Esophagus squamous epithelium (tissue), 5 donors: ENCODE data around the gene KIAA1671. TPM values are rescaled to one million over a fixed set of nuclear protein-coding genes. Genes with fewer than 3 reads are reported as not detected.

Source experiments
- DNase-seq: peaks from one replicate; lab custom pipeline; 2025; lab: John Stamatoyannopoulos, UW
- H3K27ac ChIP-seq, 4 donors: fragments of 200-600 bp; sonication (generic); one replicate each; pipeline ENCODE4 v1.5.1; 2016 to 2019; ENCODE audit warnings: mild to moderate bottlenecking in 1 of 4
- H3K27me3 ChIP-seq, 4 donors: fragments of 200-600 bp; sonication (generic); 1 replicate in 3 of 4; 2 replicates in 1 of 4; pipeline versions ENCODE4 v1.5.1 to v1.6.0; 2017 to 2021; ENCODE audit warnings: antibody characterized with exemption in 1 of 4
- H3K36me3 ChIP-seq, 3 donors: fragments of 200-600 bp; sonication (generic); one replicate each; pipeline ENCODE4 v1.5.1; 2016 to 2019
- H3K4me1 ChIP-seq, 3 donors: fragments of 200-600 bp; sonication (generic); one replicate each; pipeline ENCODE4 v1.5.1; 2017 to 2019
- H3K4me3 ChIP-seq, 4 donors: fragments of 200-600 bp; sonication (generic); 1 replicate in 3 of 4; 2 replicates in 1 of 4; pipeline ENCODE4 v1.5.1; 2016 to 2019; ENCODE audit warnings: mild to moderate bottlenecking in 2 of 4, moderate library complexity in 1 of 4
- H3K9me3 ChIP-seq, 3 donors: fragments of 200-600 bp; sonication (generic); one replicate each; pipeline ENCODE4 v1.5.1; 2016 to 2019
- CTCF ChIP-seq, 6 experiments: fragments of 450-650 bp in 4 of 6; fragments of 200-600 bp in 2 of 6; sonication (generic) in 2 of 6; IDR thresholded peaks; one replicate each; pipeline ENCODE4 v1.5.1; 2016 to 2019; ENCODE audit warnings: antibody characterized with exemption in 6 of 6, mild to moderate bottlenecking in 4 of 6, moderate library complexity in 4 of 6
- POLR2A ChIP-seq, 4 donors: fragments of 450-650 bp; IDR thresholded peaks; one replicate each; pipeline ENCODE4 v1.6.1; 2017; ENCODE audit warnings: antibody characterized with exemption in 4 of 4, mild to moderate bottlenecking in 4 of 4, moderate library complexity in 3 of 4
- WGBS, 2 donors: methylation state at CpG; one replicate each; pipeline ENCODE4 v1.1.5; 2018; 5-methylcytosine and 5-hydroxymethylcytosine counted together
- intact Hi-C: fragments of 100-400 bp; cut with DNase I; formaldehyde crosslinking; loops from one replicate; pipeline ENCODE4 v1.15.0; 2022
- total RNA-seq, 4 donors: library from RNA; depleted of rRNA; stranded (reverse); fragments of >200 nt; gene quantifications; one replicate each; pipeline ENCODE4 v1.1.0, GENCODE V29; 2016
- donor health status: DM: yes; HTN: yes; CAD: no.

KIAA1671 gene
- total RNA-seq, 4 donors from 2014 or later: 43.1 to 73.2 (median 47.5) TPM

DNA sequence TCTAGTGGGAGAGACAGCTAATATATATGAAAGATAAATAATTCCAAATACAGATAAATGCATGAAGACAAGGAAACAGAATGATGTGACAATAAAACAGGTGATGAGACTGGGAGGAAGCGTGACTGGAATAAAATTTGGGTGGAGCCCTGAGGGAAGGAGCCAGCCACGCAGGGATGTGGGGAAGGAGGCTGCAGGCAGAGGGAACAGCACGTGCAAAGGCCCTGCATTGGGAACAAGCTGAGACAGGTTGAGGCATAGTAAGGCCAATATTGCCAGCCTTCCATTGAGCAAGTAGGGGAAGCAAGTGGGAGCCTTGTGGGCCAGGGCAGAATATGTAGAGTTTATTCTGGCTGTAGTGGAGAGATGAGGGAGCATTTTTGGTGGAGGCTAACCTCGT, 139.6 kb downstream of the KIAA1671 start:
- Histone ChIP-seq H3K36me3 (peaks cover 0 to 9% (median 0%) of the 10 kb centered on the region in 3 donors), H3K9me3 (no peaks in the 10 kb centered on the region), H3K4me1 (peaks cover 0 to 27% (median 6%) of the 10 kb centered on the region in 3 donors), H3K27me3 (no peaks in the 10 kb centered on the region), H3K4me3 (no peak overlapping the region), H3K27ac (no peak overlapping the region)
- TF ChIP-seq CTCF (IDR thresholded peaks at IDR 0.05): no peak
- TF ChIP-seq POLR2A (IDR thresholded peaks at IDR 0.05): no peak
- intact Hi-C loops: no loop called here
- 68 to 69% methylated on average over 4 of the region's 4 CpGs for WGBS, 2 donors
- DNase-seq: no peak

DNA sequence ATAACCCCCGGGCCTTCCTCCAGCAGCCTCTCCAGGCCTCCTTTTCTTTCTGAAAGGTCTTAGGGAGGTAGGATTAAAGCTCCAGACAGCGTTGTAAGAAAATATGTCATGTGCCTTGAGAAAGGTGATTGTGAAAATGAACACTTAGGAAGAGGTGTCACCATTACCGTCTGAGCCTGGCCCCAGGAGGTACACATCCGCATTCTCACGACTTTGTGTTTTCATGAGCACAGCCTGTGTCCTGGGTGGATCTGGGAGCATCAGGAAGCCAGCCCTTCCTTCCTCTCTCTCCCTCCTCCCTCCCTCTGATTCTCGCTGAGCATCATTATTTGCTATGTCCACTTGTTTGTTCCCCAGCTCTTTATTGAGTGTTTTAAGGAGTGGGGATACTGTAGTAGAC, 142.1 kb downstream of the KIAA1671 start:
- Histone ChIP-seq H3K27ac (no peak overlapping the region), H3K36me3 (peaks cover 0 to 15% (median 0%) of the 10 kb centered on the region in 3 donors), H3K27me3 (no peaks in the 10 kb centered on the region), H3K9me3 (no peaks in the 10 kb centered on the region), H3K4me3 (no peak overlapping the region), H3K4me1 (peaks cover 0 to 18% (median 6%) of the 10 kb centered on the region in 3 donors)
- intact Hi-C loops: no loop called here
- no peak for TF ChIP-seq CTCF (IDR thresholded peaks at IDR 0.05)
- no peak for TF ChIP-seq POLR2A (IDR thresholded peaks at IDR 0.05)
- WGBS, 2 donors: 78 to 82% methylated on average over 6 of the region's 6 CpGs
- no peak for DNase-seq

DNA sequence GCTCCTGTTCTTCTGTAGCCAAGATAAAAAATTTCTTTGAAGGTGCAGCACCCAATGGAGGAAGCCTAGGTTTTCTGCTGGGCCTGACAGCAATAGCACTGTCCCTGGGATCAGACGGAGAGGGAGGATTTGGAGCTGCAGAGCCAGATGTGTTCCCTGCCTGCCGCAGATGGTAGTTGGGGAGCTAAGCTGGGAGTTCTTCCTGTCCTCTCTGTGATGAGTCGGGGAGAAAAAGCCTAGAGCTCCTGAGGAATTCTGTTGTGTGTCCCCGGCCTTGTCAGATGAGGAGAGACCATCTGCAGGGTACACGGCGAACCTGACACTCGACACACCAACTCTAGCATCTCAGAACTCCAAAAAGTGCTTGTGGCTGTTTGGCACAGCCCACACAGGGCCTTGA, 143.4 kb downstream of the KIAA1671 start:
- H3K27me3 ChIP-seq: no peaks in the 10 kb centered on the region
- H3K4me1 ChIP-seq: peaks cover 0 to 8% (median 0%) of the 10 kb centered on the region in 3 donors
- H3K27ac ChIP-seq: no peak overlapping the region
- intact Hi-C loops: no loop called here
- 92 to 94% methylated on average over 5 to 6 of the region's 7 CpGs for WGBS, 2 donors
- DNase-seq: no peak
- TF ChIP-seq POLR2A (IDR thresholded peaks at IDR 0.05) (no peak), CTCF (IDR thresholded peaks at IDR 0.05) (no peak)
- H3K4me3 ChIP-seq: no peak overlapping the region
- H3K9me3 ChIP-seq: no peaks in the 10 kb centered on the region
- peaks cover 0 to 15% (median 0%) of the 10 kb centered on the region in 3 donors for H3K36me3 ChIP-seq

DNA sequence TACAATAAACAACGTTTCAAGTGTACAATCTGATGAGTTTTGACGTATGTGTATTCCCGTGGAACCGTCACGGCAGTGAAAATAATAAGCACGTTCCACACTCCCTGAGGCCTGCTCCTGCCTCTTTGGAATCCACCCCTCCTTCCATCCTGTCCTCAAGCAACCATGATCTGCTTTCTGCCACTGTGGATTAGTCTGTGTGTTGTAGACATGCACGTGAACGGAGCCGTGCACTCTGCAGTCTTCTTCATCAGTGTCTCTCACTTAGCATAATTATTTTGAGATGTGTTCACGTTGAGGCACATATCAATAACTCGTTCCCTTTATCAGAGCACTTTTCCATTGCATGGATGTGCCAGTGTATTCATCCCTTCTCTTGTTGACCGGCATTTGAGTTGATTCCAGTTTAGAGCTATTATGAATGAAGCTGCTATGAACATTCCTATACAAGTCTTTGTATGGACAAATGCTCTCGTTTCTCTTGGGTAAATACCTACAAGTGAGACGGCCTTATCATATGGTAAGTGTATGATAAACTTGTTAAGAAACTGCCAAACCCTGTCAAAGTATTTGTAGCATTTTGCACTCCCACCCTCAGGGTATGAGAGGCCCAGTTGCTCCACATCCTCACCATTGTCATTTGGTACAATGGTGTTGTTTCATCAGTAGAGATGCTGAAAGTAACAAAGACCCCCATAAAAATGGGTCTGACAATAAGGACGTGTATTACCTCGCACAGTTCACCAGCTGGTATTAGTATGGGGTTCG, 144.3 kb downstream of the KIAA1671 start:
- H3K4me1 ChIP-seq: peaks cover 0 to 8% (median 0%) of the 10 kb centered on the region in 3 donors
- no peaks in the 10 kb centered on the region for H3K27me3 ChIP-seq
- no peak for TF ChIP-seq CTCF (IDR thresholded peaks at IDR 0.05)
- TF ChIP-seq POLR2A (IDR thresholded peaks at IDR 0.05): no peak
- H3K4me3 ChIP-seq: no peak overlapping the region
- no peaks in the 10 kb centered on the region for H3K9me3 ChIP-seq
- no peak overlapping the region for H3K27ac ChIP-seq
- intact Hi-C loops: no loop called here
- 80 to 83% methylated on average over 17 of the region's 17 CpGs for WGBS, 2 donors
- no peak for DNase-seq
- peaks cover 0 to 15% (median 0%) of the 10 kb centered on the region in 3 donors for H3K36me3 ChIP-seq

GRCh38 chr22:25098445-25099081, 146.0 kb downstream of the KIAA1671 start:
- WGBS, 2 donors: 85 to 88% methylated on average over 4 to 6 of the region's 9 CpGs
- TF ChIP-seq POLR2A (IDR thresholded peaks at IDR 0.05) (no peak), CTCF (IDR thresholded peaks at IDR 0.05) (no peak)
- H3K4me3 ChIP-seq: no peak overlapping the region
- no peak overlapping the region for H3K27ac ChIP-seq
- H3K36me3 ChIP-seq: peaks cover 0 to 15% (median 0%) of the 10 kb centered on the region in 3 donors
- H3K9me3 ChIP-seq: no peaks in the 10 kb centered on the region
- DNase-seq: no peak
- H3K27me3 ChIP-seq: no peaks in the 10 kb centered on the region
- intact Hi-C loops: no loop called here
- no peaks in the 10 kb centered on the region for H3K4me1 ChIP-seq
